Measurements from ENCODE around the gene ERICH2.

Gene ERICH2

GRCh38 chr2:170816504-170817092, 46.4 kb downstream of the ERICH2 start, which contains the start of gene GAD1:
TSS of gene GAD1 (plus strand) at chr2:170816887. CDS start at chr2:170818592, 1,705 bp downstream.
- DNase-seq (ENCODE audit: low read depth in 2 of 3, low spot score in 1 of 3) = peak; percentile 40 to 60 (median 57)

GRCh38 chr2:170817093-170818035, 47.2 kb downstream of the ERICH2 start:
- DNase-seq (ENCODE audit: low read depth in 2 of 3, low spot score in 1 of 3) = no peak

DNA sequence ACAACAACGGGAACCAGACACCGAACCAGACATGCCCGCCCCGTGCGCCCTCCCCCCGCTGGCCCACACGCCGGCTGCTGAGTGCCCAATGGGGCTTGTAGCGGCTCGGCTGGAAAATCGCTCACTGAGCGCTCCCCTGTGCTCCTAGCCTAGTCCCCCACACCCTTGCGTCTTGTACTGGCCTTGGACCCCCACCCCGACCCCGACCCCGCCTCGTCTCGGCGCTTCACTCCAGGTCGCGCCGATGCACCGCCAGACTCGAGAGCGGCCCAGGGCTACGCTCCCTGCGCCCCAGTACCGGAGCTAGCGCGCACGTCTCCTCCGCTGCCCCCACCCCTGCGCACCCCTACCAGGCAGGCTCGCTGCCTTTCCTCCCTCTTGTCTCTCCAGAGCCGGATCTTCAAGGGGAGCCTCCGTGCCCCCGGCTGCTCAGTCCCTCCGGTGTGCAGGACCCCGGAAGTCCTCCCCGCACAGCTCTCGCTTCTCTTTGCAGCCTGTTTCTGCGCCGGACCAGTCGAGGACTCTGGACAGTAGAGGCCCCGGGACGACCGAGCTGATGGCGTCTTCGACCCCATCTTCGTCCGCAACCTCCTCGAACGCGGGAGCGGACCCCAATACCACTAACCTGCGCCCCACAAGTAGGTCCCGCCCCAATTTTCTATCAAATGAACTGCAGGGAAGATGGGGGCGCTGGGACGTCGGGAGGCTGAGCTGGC, 48.0 kb downstream of the ERICH2 start:
- no peak for DNase-seq (ENCODE audit: low read depth in 2 of 3, low spot score in 1 of 3)

GRCh38 chr2:170818752-170819470, 48.7 kb downstream of the ERICH2 start:
- no peak for DNase-seq (ENCODE audit: low read depth in 2 of 3, low spot score in 1 of 3)

GRCh38 chr2:170819680-170820664, 49.8 kb downstream of the ERICH2 start:
- no peak for DNase-seq (ENCODE audit: low read depth in 2 of 3, low spot score in 1 of 3)

DNA sequence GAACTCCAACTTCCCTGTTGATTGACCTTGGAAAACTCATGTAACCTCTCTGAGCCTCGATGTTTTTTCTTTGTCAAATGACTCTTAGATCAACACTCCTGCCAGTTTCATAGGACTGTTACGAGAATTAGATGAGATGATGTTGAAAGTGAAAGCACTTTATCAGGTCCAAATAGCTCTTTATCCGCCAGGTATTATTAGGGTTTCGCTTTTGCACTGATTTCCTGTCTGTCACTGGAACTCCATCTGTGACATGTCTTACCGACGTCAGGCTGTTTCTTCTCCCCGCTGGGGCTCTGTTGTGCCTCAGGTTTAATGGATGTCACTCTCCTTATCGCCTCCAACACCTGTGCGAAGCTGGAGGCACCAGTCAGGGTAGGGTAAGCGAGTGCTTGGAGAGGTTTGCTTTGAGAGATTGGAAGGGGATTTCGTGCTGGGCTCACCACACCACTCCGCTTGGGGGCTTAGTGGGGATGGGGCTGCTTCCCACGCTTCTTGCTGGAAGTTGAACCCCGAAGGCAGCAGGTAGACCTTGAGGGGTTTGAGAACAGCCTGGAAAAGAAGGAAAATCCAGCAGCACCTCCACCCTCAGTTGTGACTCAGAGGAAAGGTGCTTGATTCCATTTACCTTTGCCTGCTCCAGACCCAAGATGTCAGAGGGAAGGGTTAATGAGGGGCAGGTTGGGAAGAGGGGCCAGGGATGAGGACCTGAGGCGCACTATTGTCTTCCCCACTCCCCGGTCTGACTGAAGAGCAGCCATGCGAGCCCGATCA, 50.8 kb downstream of the ERICH2 start:
- DNase-seq (ENCODE audit: low read depth in 2 of 3, low spot score in 1 of 3) = no peak

GRCh38 chr2:170821531-170822289, 51.5 kb downstream of the ERICH2 start:
- DNase-seq (ENCODE audit: low read depth in 2 of 3, low spot score in 1 of 3) = no peak

- no peak for DNase-seq (ENCODE audit: low read depth in 2 of 3, low spot score in 1 of 3)
Measured at GRCh38 chr2:170822290-170823087, 52.3 kb downstream of the ERICH2 start.

DNA sequence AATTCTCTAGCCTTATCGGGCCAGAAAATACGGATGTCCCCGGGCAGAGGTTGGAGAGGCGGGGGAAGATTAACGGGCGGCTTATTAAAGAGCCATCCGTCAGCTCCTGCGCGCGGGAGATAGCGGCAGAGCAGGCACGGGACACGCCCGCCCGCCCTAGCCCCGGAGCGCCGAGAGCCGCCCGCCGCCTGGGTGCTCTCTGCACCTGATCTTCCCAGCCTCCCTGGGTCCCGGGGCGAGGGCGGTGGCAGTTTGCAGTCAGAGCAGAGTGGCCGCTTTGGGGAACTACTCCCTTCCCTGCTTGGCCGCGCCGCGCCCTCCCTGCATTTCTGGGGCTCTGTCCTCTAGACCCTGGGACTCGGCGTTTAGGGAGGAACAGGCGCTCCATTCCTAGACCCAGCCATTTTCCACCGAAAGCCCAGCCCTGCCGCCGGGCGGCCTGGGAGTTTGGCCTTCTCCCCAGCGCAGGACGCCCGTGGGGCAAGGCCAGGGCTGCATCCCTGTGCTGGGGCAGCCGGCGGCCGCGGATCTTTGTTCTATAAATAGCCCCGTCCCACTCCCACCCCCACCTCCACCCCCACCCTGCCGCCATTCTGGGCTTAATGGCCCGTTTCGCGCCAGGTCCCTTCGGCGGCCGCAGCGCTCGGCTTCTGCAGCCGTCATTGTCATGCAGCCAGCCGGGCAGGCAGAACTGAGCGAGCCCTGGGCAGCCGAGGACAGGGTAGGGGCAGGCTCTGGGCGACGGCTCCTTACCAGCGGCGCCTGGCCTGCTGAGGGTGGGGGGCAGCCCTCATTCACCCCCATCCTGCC, 53.1 kb downstream of the ERICH2 start:
- DNase-seq (ENCODE audit: low read depth in 2 of 3, low spot score in 1 of 3) = no peak

GRCh38 chr2:170823898-170824215, 53.7 kb downstream of the ERICH2 start:
- DNase-seq (ENCODE audit: low read depth in 2 of 3, low spot score in 1 of 3) = no peak

DNA sequence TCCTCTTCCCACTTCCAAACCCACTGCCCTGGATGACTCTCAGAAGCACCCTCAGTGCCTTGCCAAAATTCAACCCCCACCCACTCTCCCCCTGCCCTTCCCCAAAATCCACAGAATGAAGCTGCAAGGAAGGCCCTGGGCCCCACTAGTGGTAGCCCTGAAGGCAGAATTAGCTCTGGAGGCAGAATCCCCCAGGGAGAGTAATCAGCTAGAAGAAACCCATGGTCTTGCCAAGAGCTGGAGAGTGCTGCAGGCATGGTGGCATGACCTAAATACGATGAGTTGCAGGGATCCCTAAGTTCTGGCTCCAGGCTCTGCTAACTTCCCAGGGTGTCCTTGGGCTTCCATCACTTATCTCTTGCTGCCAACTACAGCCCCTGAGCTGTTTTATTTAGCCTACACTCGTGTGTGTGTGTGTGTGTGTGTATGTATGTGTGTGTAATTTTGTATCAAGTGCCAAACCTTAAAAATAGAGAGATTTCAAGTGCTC, 54.4 kb downstream of the ERICH2 start:
- no peak for DNase-seq (ENCODE audit: low read depth in 2 of 3, low spot score in 1 of 3)

- no peak for DNase-seq (ENCODE audit: low read depth in 2 of 3, low spot score in 1 of 3)
Measured at GRCh38 chr2:170827841-170828532, 57.8 kb downstream of the ERICH2 start.

DNA sequence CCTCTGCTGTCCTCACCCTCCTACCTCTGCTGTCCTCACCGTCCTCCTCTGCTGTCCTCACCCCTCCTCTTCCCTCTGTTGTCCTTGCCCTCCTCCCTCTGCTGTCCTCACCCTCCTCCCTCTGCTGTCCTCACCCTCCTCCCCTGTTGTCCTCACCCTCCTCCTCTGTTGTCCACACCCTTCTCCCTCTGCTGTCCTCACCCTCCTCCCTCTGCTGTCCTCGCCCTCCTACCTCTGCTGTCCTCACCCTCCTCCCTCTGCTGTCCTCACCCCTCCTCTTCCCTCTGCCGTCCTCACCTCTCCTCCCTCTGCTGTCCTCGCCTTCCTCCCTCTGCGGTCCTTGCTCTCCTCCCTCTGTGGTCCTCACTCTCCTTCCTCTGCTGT, 58.3 kb downstream of the ERICH2 start:
- no peak for DNase-seq (ENCODE audit: low read depth in 2 of 3, low spot score in 1 of 3)

GRCh38 chr2:170829036-170829435, 58.9 kb downstream of the ERICH2 start:
- no peak for DNase-seq (ENCODE audit: low read depth in 2 of 3, low spot score in 1 of 3)

DNA sequence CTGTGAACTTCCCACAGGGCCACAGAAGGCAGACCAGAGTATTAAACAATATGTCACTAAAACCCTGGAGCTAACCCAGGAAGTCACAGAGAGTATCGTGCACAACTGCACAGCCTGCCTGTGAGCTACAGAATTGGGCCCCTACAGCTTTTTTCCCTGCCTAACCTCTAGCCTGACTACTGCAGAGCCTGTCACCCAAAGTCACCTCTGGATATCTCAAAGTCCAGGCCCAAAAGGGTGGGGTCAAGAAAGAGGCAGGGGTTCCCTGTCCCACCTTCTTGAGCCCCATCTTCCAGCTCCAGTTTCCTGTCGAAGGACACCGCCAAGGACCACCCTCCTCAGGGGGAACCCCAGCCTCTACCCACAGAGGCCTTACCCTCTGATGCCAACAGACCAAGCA, 60.0 kb downstream of the ERICH2 start:
- DNase-seq (ENCODE audit: low read depth in 2 of 3, low spot score in 1 of 3) = no peak

DNA sequence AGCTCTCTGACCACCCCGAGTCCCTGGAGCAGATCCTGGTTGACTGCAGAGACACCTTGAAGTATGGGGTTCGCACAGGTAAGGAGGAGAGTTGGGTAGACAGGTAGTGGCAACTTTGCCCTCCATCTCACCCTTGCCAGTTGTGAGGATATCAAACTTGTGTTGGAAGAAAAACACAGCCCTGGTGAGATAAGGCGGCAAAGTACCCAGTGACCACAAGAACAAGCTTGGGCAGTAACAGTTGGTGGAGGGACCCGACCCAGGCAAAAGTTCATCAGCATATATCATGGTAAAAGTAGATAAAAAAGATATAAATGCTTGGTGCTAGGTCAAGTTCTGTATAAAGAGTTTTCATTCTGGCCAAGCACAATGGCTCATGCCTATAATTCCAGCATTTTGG, 60.9 kb downstream of the ERICH2 start:
- no peak for DNase-seq (ENCODE audit: low read depth in 2 of 3, low spot score in 1 of 3)

Data from stimulated activated CD4-positive, alpha-beta T cell treated with anti-CD3 and anti-CD28 coated beads, Interleukin-12 subunit alpha, Interleukin-12 subunit beta, amount 100 ng/mL, for 48 hours (primary cell).